ENCODE results near the gene GPX4.

DNA sequence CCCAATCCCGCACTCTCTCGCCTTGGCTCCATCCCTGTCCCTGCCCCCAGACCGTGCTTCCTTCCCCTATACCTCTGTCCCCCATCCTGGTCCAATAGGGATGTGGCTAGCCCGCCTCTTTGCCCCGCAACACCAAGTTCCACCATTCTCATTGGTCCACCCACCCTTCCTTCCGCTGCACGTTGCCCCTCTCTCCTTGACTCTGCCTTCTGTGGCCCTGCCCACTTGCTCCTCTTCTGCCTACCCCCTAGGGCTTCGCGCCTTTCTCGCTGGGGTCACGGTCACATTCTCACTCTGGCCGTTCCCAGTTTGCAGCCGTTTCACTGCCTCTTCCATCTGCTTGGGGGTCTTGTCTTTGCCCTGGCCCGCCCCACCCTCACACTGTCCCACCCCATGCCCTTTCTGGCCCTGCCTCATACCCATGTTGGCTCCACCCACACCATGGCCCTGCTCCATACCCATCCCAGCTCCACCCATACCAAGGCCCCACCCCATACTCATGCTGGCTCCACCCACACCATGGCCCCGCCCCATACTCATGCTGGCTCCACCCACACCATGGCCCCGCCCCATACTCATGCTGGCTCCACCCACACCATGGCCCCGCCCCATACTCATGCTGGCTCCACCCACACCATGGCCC, 41.3 kb upstream of the GPX4 start:
- TF ChIP-seq, protein P1, sequence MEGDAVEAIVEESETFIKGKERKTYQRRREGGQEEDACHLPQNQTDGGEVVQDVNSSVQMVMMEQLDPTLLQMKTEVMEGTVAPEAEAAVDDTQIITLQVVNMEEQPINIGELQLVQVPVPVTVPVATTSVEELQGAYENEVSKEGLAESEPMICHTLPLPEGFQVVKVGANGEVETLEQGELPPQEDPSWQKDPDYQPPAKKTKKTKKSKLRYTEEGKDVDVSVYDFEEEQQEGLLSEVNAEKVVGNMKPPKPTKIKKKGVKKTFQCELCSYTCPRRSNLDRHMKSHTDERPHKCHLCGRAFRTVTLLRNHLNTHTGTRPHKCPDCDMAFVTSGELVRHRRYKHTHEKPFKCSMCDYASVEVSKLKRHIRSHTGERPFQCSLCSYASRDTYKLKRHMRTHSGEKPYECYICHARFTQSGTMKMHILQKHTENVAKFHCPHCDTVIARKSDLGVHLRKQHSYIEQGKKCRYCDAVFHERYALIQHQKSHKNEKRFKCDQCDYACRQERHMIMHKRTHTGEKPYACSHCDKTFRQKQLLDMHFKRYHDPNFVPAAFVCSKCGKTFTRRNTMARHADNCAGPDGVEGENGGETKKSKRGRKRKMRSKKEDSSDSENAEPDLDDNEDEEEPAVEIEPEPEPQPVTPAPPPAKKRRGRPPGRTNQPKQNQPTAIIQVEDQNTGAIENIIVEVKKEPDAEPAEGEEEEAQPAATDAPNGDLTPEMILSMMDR (conservative IDR thresholded peaks at IDR 0.05; ENCODE audit: low read length) = no peak
- TF ChIP-seq EZH2phosphoT487 (IDR thresholded peaks at IDR 0.05; ENCODE audit: borderline replicate concordance) = no peak
